Measurements from ENCODE around the gene IQGAP2.

DNA sequence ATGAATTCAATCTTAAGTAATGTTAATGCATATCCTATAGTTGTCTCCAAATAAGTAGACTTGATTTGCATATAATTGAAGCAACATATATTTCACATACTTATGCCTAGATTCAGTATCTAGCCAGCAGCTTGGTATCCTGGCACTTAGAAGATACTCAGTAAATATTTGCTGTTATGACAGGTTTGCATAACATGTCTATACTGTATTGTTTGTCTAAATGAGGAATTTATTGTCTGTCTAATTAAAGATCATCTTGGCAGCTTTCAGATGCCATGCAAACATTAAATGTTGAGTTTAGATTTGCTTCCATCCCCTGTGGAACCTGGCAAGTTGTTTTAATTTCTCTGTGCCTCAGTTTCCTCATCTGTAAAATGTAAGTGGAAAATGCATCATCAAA is 9.4 kb downstream of the IQGAP2 start:
- TF ChIP-seq, protein P1, sequence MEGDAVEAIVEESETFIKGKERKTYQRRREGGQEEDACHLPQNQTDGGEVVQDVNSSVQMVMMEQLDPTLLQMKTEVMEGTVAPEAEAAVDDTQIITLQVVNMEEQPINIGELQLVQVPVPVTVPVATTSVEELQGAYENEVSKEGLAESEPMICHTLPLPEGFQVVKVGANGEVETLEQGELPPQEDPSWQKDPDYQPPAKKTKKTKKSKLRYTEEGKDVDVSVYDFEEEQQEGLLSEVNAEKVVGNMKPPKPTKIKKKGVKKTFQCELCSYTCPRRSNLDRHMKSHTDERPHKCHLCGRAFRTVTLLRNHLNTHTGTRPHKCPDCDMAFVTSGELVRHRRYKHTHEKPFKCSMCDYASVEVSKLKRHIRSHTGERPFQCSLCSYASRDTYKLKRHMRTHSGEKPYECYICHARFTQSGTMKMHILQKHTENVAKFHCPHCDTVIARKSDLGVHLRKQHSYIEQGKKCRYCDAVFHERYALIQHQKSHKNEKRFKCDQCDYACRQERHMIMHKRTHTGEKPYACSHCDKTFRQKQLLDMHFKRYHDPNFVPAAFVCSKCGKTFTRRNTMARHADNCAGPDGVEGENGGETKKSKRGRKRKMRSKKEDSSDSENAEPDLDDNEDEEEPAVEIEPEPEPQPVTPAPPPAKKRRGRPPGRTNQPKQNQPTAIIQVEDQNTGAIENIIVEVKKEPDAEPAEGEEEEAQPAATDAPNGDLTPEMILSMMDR (IDR thresholded peaks at IDR 0.05): no peak
- TF ChIP-seq POLR2AphosphoS5 (IDR thresholded peaks at IDR 0.05; ENCODE audit: low read depth, low read length): no peak
- TF ChIP-seq, protein P2, sequence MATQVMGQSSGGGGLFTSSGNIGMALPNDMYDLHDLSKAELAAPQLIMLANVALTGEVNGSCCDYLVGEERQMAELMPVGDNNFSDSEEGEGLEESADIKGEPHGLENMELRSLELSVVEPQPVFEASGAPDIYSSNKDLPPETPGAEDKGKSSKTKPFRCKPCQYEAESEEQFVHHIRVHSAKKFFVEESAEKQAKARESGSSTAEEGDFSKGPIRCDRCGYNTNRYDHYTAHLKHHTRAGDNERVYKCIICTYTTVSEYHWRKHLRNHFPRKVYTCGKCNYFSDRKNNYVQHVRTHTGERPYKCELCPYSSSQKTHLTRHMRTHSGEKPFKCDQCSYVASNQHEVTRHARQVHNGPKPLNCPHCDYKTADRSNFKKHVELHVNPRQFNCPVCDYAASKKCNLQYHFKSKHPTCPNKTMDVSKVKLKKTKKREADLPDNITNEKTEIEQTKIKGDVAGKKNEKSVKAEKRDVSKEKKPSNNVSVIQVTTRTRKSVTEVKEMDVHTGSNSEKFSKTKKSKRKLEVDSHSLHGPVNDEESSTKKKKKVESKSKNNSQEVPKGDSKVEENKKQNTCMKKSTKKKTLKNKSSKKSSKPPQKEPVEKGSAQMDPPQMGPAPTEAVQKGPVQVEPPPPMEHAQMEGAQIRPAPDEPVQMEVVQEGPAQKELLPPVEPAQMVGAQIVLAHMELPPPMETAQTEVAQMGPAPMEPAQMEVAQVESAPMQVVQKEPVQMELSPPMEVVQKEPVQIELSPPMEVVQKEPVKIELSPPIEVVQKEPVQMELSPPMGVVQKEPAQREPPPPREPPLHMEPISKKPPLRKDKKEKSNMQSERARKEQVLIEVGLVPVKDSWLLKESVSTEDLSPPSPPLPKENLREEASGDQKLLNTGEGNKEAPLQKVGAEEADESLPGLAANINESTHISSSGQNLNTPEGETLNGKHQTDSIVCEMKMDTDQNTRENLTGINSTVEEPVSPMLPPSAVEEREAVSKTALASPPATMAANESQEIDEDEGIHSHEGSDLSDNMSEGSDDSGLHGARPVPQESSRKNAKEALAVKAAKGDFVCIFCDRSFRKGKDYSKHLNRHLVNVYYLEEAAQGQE (IDR thresholded peaks at IDR 0.05; ENCODE audit: insufficient read depth in 1 of 2, low read depth in 2 of 2, low read length in 1 of 2): no peak
